Measurements from ENCODE around the gene EXOC7. TPM values are rescaled to one million over a fixed set of nuclear protein-coding genes. Genes with fewer than 3 reads are reported as not detected.

EXOC7 gene
- total RNA-seq, 4 donors from 2014 or later, result 113 to 160 (median 134) TPM

GRCh38 chr17:76145231-76146052 lies 41.9 kb upstream of the EXOC7 start:
- Histone ChIP-seq H3K36me3 (no peaks in the 10 kb centered on the region), H3K9me3 (no peaks in the 10 kb centered on the region), H3K27ac (peak overlapping the region; percentile 61 to 82 (median 74)), H3K4me1 (peaks cover 6 to 32% (median 14%) of the 10 kb centered on the region in 4 donors), H3K4me3 (peak overlapping the region in 1 of 4 donors; percentile 12), H3K27me3 (no peaks in the 10 kb centered on the region)
- peak; percentile 51 to 84 (median 78) for DNase-seq
- no peak for TF ChIP-seq POLR2A (IDR thresholded peaks at IDR 0.05)
- TF ChIP-seq CTCF (IDR thresholded peaks at IDR 0.05), result no peak

GRCh38 chr17:76142585-76143041 lies 39.0 kb upstream of the EXOC7 start:
- no peaks in the 10 kb centered on the region for H3K9me3 ChIP-seq
- TF ChIP-seq POLR2A (IDR thresholded peaks at IDR 0.05) (no peak), CTCF (IDR thresholded peaks at IDR 0.05) (no peak)
- peaks cover 0 to 13% of the 10 kb centered on the region in 2 donors for H3K27me3 ChIP-seq
- H3K27ac ChIP-seq, result no peak overlapping the region
- no peaks in the 10 kb centered on the region for H3K36me3 ChIP-seq
- peaks cover 9 to 39% (median 21%) of the 10 kb centered on the region in 4 donors for H3K4me1 ChIP-seq
- peak in 2 of 3 donors; percentile 40 for DNase-seq
- H3K4me3 ChIP-seq, result no peak overlapping the region

- H3K4me3 ChIP-seq, result no peak overlapping the region
- no peak for TF ChIP-seq CTCF (IDR thresholded peaks at IDR 0.05)
- no peak for TF ChIP-seq POLR2A (IDR thresholded peaks at IDR 0.05)
- H3K36me3 ChIP-seq, result no peaks in the 10 kb centered on the region
- H3K4me1 ChIP-seq, result peaks cover 9 to 39% (median 21%) of the 10 kb centered on the region in 4 donors
- no peaks in the 10 kb centered on the region for H3K9me3 ChIP-seq
- H3K27ac ChIP-seq, result no peak overlapping the region
- peak in 2 of 3 donors; percentile 36 to 42 for DNase-seq
- peaks cover 0 to 15% of the 10 kb centered on the region in 2 donors for H3K27me3 ChIP-seq
Measured at GRCh38 chr17:76142039-76142584, 38.5 kb upstream of the EXOC7 start.

- H3K4me1 ChIP-seq, result peaks cover 9 to 39% (median 21%) of the 10 kb centered on the region in 4 donors
- H3K9me3 ChIP-seq, result no peaks in the 10 kb centered on the region
- no peak for TF ChIP-seq CTCF (IDR thresholded peaks at IDR 0.05)
- no peak for TF ChIP-seq POLR2A (IDR thresholded peaks at IDR 0.05)
- H3K36me3 ChIP-seq, result no peaks in the 10 kb centered on the region
- DNase-seq, result peak; percentile 82 to 96 (median 95)
- H3K27me3 ChIP-seq, result peaks cover 0 to 15% of the 10 kb centered on the region in 2 donors
- H3K4me3 ChIP-seq, result peak within 1 kb of the TSS; percentile 23 to 63 (median 52)
- peak within 1 kb of the TSS in 1 of 4 donors; percentile 42 for H3K27ac ChIP-seq
Measured at GRCh38 chr17:76141212-76142038, 37.8 kb upstream of the EXOC7 start, which contains the start of gene FOXJ1. Gene FOXJ1 (minus strand): TSS chr17:76141245. CDS start chr17:76140395, 850 bp downstream.

- TF ChIP-seq CTCF (IDR thresholded peaks at IDR 0.05) (no peak), POLR2A (IDR thresholded peaks at IDR 0.05) (no peak)
- Histone ChIP-seq H3K4me1 (peaks cover 9 to 32% (median 18%) of the 10 kb centered on the region in 4 donors), H3K4me3 (peak overlapping the region; percentile 23 to 63 (median 52)), H3K27me3 (peaks cover 0 to 15% of the 10 kb centered on the region in 2 donors), H3K9me3 (no peaks in the 10 kb centered on the region), H3K36me3 (no peaks in the 10 kb centered on the region), H3K27ac (no peak overlapping the region)
- DNase-seq, result no peak
Measured at GRCh38 chr17:76140661-76141211, 37.1 kb upstream of the EXOC7 start.
